ENCODE results near the gene RALGAPA2. TPM values are rescaled to one million over a fixed set of nuclear protein-coding genes. Genes with fewer than 3 reads are reported as not detected.
A peak's percentile ranks its signal among the peaks of the same experiment; 100 is the strongest.

RALGAPA2 gene
- total RNA-seq, 6 experiments from 2014 or later = 2.4 to 3.7 (median 3.2) TPM

- Mint-ChIP-seq H3K27me3 (ENCODE audit: insufficient read depth) (no peaks in the 10 kb centered on the region), H3K9me3 (no peaks in the 10 kb centered on the region), H3K4me1 (ENCODE audit: low read depth) (peaks cover 39% of the 10 kb centered on the region), H3K36me3 (ENCODE audit: low read depth) (0 out of 2 replicates have a peak, but pooled peaks cover 6% of the 10 kb centered on the region), H3K4me3 (no peak overlapping the region), H3K27ac (no peak overlapping the region)
- TF ChIP-seq CTCF (IDR thresholded peaks at IDR 0.05) = no peak
- no peak for DNase-seq
Measured at GRCh38 chr20:20495729-20496503, 216.5 kb downstream of the RALGAPA2 start.

DNA sequence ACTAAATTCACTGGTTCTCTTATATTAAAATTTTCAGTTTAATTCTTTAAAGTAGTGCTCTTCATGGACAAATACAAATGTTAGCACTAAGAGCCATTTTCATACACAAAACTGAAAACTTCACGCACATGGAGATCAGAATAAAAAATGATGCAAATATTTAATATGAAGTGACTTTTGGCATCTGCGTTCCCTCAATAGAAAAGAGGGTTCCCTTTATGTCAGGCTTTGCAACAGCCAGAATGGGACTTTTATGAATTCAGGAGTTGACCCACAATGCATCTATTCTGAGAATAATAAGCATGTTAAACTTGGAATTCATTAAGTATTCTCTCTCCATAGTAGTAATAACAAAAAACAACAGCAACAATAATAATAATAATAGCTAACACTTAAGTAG, 218.7 kb downstream of the RALGAPA2 start:
- TF ChIP-seq CTCF (IDR thresholded peaks at IDR 0.05) = no peak
- H3K27ac Mint-ChIP-seq = no peak overlapping the region
- no peak for DNase-seq
- H3K36me3 Mint-ChIP-seq (ENCODE audit: low read depth) = no peaks in the 10 kb centered on the region
- H3K9me3 Mint-ChIP-seq = no peaks in the 10 kb centered on the region
- peaks cover 55% of the 10 kb centered on the region for H3K4me1 Mint-ChIP-seq (ENCODE audit: low read depth)
- no peak overlapping the region for H3K4me3 Mint-ChIP-seq
- no peaks in the 10 kb centered on the region for H3K27me3 Mint-ChIP-seq (ENCODE audit: insufficient read depth)

DNA sequence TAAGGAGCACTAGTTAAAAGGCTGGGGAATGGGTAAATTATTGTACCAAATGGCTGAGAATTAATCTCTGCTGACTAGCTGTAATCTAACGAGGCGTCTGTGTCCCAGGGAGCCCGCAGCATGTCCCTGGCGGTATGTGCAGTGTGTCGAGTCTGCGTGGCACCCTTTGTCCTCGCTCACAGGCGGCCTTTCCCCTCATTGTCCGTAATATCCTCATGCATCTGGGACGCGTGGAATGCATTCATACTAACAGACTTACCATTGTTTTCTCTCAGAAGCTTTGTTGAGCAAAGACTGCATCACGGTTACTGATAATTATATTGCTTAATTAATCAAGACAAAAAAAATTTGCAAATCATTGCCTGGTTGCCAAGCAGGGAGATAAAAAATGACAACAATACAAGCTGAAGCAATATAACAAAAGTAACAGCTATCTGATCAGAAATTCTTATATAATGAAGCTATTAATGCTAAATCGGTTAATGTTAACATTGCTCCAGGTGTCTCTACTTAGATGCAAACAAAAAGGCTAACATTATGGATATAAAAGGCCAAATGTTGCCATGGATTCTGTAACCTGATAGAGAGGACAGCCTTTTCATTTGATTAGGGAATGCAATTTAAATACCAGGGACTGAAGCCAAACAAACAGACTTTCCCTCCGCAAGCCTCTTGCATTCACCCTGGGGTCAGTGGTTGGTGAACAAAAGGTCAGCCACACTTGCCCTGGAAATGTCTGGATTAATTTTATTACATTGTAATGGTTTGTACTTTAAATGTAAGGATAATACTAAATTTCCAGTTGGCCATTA, 219.7 kb downstream of the RALGAPA2 start:
- no peaks in the 10 kb centered on the region for H3K36me3 Mint-ChIP-seq (ENCODE audit: low read depth)
- TF ChIP-seq CTCF (IDR thresholded peaks at IDR 0.05) = no peak
- no peaks in the 10 kb centered on the region for H3K9me3 Mint-ChIP-seq
- H3K27me3 Mint-ChIP-seq (ENCODE audit: insufficient read depth) = no peaks in the 10 kb centered on the region
- H3K4me1 Mint-ChIP-seq (ENCODE audit: low read depth) = peaks cover 55% of the 10 kb centered on the region
- no peak for DNase-seq
- no peak overlapping the region for H3K27ac Mint-ChIP-seq
- no peak overlapping the region for H3K4me3 Mint-ChIP-seq

GRCh38 chr20:20491784-20492264, 220.6 kb downstream of the RALGAPA2 start:
- H3K27me3 Mint-ChIP-seq (ENCODE audit: insufficient read depth) = no peaks in the 10 kb centered on the region
- peak overlapping the region; percentile 46; the same call in 1 of the 2 replicates for H3K4me3 Mint-ChIP-seq
- no peak for DNase-seq
- TF ChIP-seq CTCF (IDR thresholded peaks at IDR 0.05) = no peak
- peak overlapping the region; percentile 63; the same call in 1 of the 2 replicates for H3K27ac Mint-ChIP-seq
- H3K4me1 Mint-ChIP-seq (ENCODE audit: low read depth) = peaks cover 53% of the 10 kb centered on the region
- H3K36me3 Mint-ChIP-seq (ENCODE audit: low read depth) = 0 out of 2 replicates have a peak, but pooled peaks cover 2% of the 10 kb centered on the region
- no peaks in the 10 kb centered on the region for H3K9me3 Mint-ChIP-seq

- peak; percentile 61 for DNase-seq
- Mint-ChIP-seq H3K36me3 (ENCODE audit: low read depth) (peaks cover 8% of the 10 kb centered on the region; the same call in 1 of the 2 replicates), H3K4me3 (peak overlapping the region; percentile 46; the same call in 1 of the 2 replicates), H3K9me3 (no peaks in the 10 kb centered on the region), H3K4me1 (ENCODE audit: low read depth) (peaks cover 58% of the 10 kb centered on the region), H3K27ac (peak overlapping the region; percentile 63), H3K27me3 (ENCODE audit: insufficient read depth) (no peaks in the 10 kb centered on the region)
- no peak for TF ChIP-seq CTCF (IDR thresholded peaks at IDR 0.05)
Measured at GRCh38 chr20:20491110-20491783, 221.2 kb downstream of the RALGAPA2 start.
